Left ventricle myocardium inferior (tissue), 1 donor: ENCODE data around the gene IL36B. TPM values are rescaled to one million over a fixed set of nuclear protein-coding genes. Genes with fewer than 3 reads are reported as not detected.

Source experiments
- DNase-seq: peaks from one replicate; pipeline ENCODE4 v3.0.0-alpha.2; 2020
- H3K27ac ChIP-seq: fragments of 200-600 bp; replicated peaks from 2 replicates; pipeline ENCODE4 v1.8.0; 2021
- H3K27me3 ChIP-seq: fragments of 200-600 bp; 2 replicates; pipeline ENCODE4 v1.8.0; 2021; ENCODE audit warnings: low read depth
- H3K36me3 ChIP-seq: fragments of 200-600 bp; 2 replicates; pipeline ENCODE4 v1.8.0; 2021
- H3K4me1 ChIP-seq: fragments of 200-600 bp; 2 replicates; pipeline ENCODE4 v1.8.0; 2021
- H3K4me3 ChIP-seq: fragments of 200-600 bp; 2 replicates; pipeline ENCODE4 v1.8.0; 2021; ENCODE audit warnings: mild to moderate bottlenecking, moderate library complexity
- H3K9me3 ChIP-seq: fragments of 200-600 bp; replicated peaks from 2 replicates; pipeline ENCODE4 v1.8.0; 2021
- intact Hi-C: fragments of 100-400 bp; cut with micrococcal nuclease; formaldehyde crosslinking; loops from one replicate; pipeline ENCODE4 v1.11.0; 2022
- total RNA-seq: library from RNA; stranded (reverse); fragmentation: NEBNext Ultra II Directional; extraction: Animal tissue kit (Norgen Biotek cat#: 25700); gene quantifications from one replicate; pipeline ENCODE4 v1.2.1, GENCODE V29; 2021
- TF ChIP-seq, protein P1 (sequence below): fragments of 200-600 bp; IDR thresholded peaks from 2 replicates; pipeline ENCODE4 v1.8.0; 2021; ENCODE audit warnings: antibody characterized with exemption, mild to moderate bottlenecking, borderline replicate concordance
- donor health status: DM: no; HTN: yes; CAD: no; lungs with severe emphysema.

Gene IL36B
- total RNA-seq, 1 donor from 2014 or later, result not detected

- DNase-seq, result no peak
- Histone ChIP-seq H3K9me3 (no peaks in the 10 kb centered on the region), H3K36me3 (no peaks in the 10 kb centered on the region), H3K4me3 (no peak overlapping the region), H3K27me3 (peaks cover 11% of the 10 kb centered on the region), H3K4me1 (no peaks in the 10 kb centered on the region), H3K27ac (no peak overlapping the region)
- TF ChIP-seq, protein P1, sequence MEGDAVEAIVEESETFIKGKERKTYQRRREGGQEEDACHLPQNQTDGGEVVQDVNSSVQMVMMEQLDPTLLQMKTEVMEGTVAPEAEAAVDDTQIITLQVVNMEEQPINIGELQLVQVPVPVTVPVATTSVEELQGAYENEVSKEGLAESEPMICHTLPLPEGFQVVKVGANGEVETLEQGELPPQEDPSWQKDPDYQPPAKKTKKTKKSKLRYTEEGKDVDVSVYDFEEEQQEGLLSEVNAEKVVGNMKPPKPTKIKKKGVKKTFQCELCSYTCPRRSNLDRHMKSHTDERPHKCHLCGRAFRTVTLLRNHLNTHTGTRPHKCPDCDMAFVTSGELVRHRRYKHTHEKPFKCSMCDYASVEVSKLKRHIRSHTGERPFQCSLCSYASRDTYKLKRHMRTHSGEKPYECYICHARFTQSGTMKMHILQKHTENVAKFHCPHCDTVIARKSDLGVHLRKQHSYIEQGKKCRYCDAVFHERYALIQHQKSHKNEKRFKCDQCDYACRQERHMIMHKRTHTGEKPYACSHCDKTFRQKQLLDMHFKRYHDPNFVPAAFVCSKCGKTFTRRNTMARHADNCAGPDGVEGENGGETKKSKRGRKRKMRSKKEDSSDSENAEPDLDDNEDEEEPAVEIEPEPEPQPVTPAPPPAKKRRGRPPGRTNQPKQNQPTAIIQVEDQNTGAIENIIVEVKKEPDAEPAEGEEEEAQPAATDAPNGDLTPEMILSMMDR, result no peak
- intact Hi-C loops, result no loop called here
Measured at GRCh38 chr2:113068706-113069485, 16.2 kb upstream of the IL36B start.

DNA sequence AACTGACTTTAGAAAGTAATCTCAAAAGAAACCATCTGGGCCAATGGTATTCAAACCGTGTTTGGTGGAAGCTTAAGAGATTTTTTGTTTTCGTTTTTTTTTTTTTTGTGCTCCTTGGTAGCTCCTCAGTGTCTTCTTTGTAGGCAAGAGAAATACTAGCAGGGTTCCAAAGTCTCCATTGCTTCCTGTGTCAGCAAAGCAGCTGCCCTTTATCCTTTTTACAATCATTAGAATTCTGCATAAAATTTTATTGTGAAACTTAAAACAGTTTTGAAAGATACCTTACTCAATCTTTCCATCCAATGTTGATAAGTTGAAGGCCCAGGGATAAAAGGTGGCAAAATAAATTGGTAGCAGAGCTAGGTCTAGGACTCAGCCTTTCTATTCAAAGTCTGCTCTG, 15.6 kb upstream of the IL36B start:
- no peak for DNase-seq
- H3K4me1 ChIP-seq, result no peaks in the 10 kb centered on the region
- TF ChIP-seq, protein P1, result no peak
- H3K27me3 ChIP-seq, result peaks cover 18% of the 10 kb centered on the region
- H3K9me3 ChIP-seq, result no peaks in the 10 kb centered on the region
- H3K36me3 ChIP-seq, result no peaks in the 10 kb centered on the region
- no peak overlapping the region for H3K27ac ChIP-seq
- intact Hi-C loops, result no loop called here
- no peak overlapping the region for H3K4me3 ChIP-seq

DNA sequence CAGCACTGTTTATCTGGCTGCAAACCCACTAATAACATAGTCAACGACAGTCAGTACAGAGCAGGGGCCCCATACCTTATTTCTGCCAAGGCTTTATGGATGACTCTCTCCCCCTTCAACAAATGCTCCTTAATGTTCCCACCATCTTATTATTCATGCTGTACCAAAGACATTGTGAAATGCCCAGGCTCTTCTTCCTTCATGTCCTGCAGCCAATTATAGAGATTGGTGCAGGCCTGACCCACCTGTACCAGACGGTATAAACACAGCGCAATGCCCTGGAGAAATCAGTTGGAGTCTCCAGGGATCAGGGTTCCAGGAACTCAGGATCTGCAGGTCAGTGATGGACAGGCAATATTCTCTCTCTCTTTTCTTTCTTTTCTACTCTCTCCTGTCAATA, 15.0 kb upstream of the IL36B start, which contains the start of gene IL1F10:
Gene IL1F10, plus strand, starts transcription at position 290 of the 400 bp plus-strand sequence. CDS start 4,769 bp downstream, outside the sequence.
- no peaks in the 10 kb centered on the region for H3K9me3 ChIP-seq
- TF ChIP-seq, protein P1, result no peak
- intact Hi-C loops, result no loop called here
- no peak for DNase-seq
- H3K27ac ChIP-seq, result no peak within 1 kb of the TSS
- peaks cover 23% of the 10 kb centered on the region for H3K27me3 ChIP-seq
- no peaks in the 10 kb centered on the region for H3K36me3 ChIP-seq
- H3K4me1 ChIP-seq, result no peaks in the 10 kb centered on the region
- H3K4me3 ChIP-seq, result no peak within 1 kb of the TSS

GRCh38 chr2:113064898-113065297, 12.2 kb upstream of the IL36B start:
- H3K4me1 ChIP-seq, result no peaks in the 10 kb centered on the region
- TF ChIP-seq, protein P1, result no peak
- intact Hi-C loops, result no loop called here

DNA sequence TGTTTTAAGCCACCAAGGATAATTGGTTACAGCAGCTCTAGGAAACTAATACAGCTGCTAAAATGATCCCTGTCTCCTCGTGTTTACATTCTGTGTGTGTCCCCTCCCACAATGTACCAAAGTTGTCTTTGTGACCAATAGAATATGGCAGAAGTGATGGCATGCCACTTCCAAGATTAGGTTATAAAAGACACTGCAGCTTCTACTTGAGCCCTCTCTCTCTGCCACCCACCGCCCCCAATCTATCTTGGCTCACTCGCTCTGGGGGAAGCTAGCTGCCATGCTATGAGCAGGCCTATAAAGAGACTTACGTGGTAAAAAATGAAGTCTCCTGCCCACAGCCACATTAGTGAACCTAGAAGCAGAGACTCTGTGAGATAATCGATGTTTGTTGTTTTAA, 11.6 kb upstream of the IL36B start:
- TF ChIP-seq, protein P1, result no peak
- H3K4me3 ChIP-seq, result no peak overlapping the region
- no peaks in the 10 kb centered on the region for H3K4me1 ChIP-seq
- no peak overlapping the region for H3K27ac ChIP-seq
- no peaks in the 10 kb centered on the region for H3K9me3 ChIP-seq
- peaks cover 37% of the 10 kb centered on the region for H3K27me3 ChIP-seq
- DNase-seq, result no peak
- no peaks in the 10 kb centered on the region for H3K36me3 ChIP-seq
- intact Hi-C loops, result no loop called here

More at GRCh38 chr2:113064898-113065297, 12.2 kb upstream of the IL36B start:
- Histone ChIP-seq H3K4me3 (no peak overlapping the region), H3K36me3 (no peaks in the 10 kb centered on the region), H3K27me3 (peaks cover 33% of the 10 kb centered on the region), H3K27ac (no peak overlapping the region), H3K9me3 (no peaks in the 10 kb centered on the region)
- no peak for DNase-seq
